IMR-90 (cell line): Measurements from ENCODE around the gene RRP1.
A peak's percentile ranks its signal among the peaks of the same experiment; 100 is the strongest.

Experiments used
- CEBPB ChIP-seq: IDR thresholded peaks from 2 replicates; pipeline ENCODE4 v1.6.1; 2012; ENCODE audit warnings: low read depth, low read length, improper control_type of control experiment
- CTCF ChIP-seq: conservative IDR thresholded peaks from 2 replicates; pipeline ENCODE4 v1.5.1; 2012; ENCODE audit warnings: mild to moderate bottlenecking, low read depth, low read length, improper control_type of control experiment
- POLR2A ChIP-seq: IDR thresholded peaks from 2 replicates; pipeline ENCODE4 v1.6.1; 2012; ENCODE audit warnings: mild to moderate bottlenecking, low read depth, low read length

GRCh38 chr21:43789276-43790009, at the start of gene RRP1:
- TF ChIP-seq CTCF (peak; percentile 100), POLR2A (peak; percentile 81), CEBPB (no peak)
